IgD-negative memory B cell (primary cell): ENCODE data around the gene SPCS2. TPM values are rescaled to one million over a fixed set of nuclear protein-coding genes. Genes with fewer than 3 reads are reported as not detected.
A peak's percentile ranks its signal among the peaks of the same experiment; 100 is the strongest.
"Not testable (repeated sequence)": the region's sequence is repeated elsewhere in the genome, so short reads cannot be mapped to it uniquely, and the experiment has no call there.

ENCODE experiments used
- H3K27ac Mint-ChIP-seq, 3 donors: one replicate each; pipeline ENCODE4 v1.8.0; 2020 to 2022; ENCODE audit warnings: mild to moderate bottlenecking in 3 of 3, mixed read lengths in 3 of 3, moderate library complexity in 1 of 3
- H3K27me3 Mint-ChIP-seq: one replicate; pipeline ENCODE4 v1.8.0; 2021; ENCODE audit warnings: mixed read lengths
- H3K36me3 Mint-ChIP-seq: one replicate; pipeline ENCODE4 v1.8.0; 2020; ENCODE audit warnings: mild to moderate bottlenecking, mixed read lengths
- H3K4me1 Mint-ChIP-seq, 3 donors: one replicate each; pipeline ENCODE4 v1.8.0; 2020 to 2022; ENCODE audit warnings: mixed read lengths in 3 of 3, mild to moderate bottlenecking in 1 of 3
- H3K4me3 Mint-ChIP-seq, 4 donors: one replicate each; pipeline ENCODE4 v1.8.0; 2020 to 2022; ENCODE audit warnings: mild to moderate bottlenecking in 4 of 4, mixed read lengths in 4 of 4, moderate library complexity in 3 of 4
- H3K9me3 Mint-ChIP-seq, 3 donors: one replicate each; pipeline ENCODE4 v1.8.0; 2020 to 2021; ENCODE audit warnings: mixed read lengths in 3 of 3, mild to moderate bottlenecking in 1 of 3
- polyA plus RNA-seq: library from polyadenylated mRNA; unstranded; fragments of 300-500 nt; fragmentation: Illumina TruSeq; gene quantifications from one replicate; pipeline ENCODE4 v1.2.3, GENCODE V29; 2021

The SPCS2 gene
- polyA plus RNA-seq, 1 donor from 2014 or later: 322 TPM

DNA sequence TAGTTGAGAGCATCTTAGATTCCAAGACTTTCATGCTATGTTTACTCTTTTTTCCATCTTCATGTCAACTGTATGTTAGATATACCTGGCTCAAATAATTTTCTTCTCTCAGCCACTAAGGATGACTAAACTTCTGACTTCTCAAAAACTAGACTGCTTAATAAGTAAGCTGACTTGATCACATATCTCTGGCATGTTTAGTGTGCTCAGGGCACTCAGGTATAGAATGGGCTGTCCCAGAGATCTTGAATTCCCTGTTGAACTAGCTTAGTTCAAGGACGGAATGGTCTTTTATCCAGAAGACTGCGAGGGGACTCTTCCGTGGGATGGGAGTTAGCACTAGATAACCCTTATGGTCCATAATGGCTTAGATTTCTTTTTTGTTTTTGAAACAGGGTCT is 52.6 kb downstream of the SPCS2 start:
- peaks cover 5 to 25% (median 18%) of the 10 kb centered on the region in 3 donors for H3K4me1 Mint-ChIP-seq
- H3K4me3 Mint-ChIP-seq: no peak overlapping the region
- H3K27me3 Mint-ChIP-seq: no peaks in the 10 kb centered on the region
- H3K36me3 Mint-ChIP-seq: peaks cover 8% of the 10 kb centered on the region
- H3K27ac Mint-ChIP-seq: peak overlapping the region in 1 of 3 donors; percentile 69
- H3K9me3 Mint-ChIP-seq: no peaks in the 10 kb centered on the region

DNA sequence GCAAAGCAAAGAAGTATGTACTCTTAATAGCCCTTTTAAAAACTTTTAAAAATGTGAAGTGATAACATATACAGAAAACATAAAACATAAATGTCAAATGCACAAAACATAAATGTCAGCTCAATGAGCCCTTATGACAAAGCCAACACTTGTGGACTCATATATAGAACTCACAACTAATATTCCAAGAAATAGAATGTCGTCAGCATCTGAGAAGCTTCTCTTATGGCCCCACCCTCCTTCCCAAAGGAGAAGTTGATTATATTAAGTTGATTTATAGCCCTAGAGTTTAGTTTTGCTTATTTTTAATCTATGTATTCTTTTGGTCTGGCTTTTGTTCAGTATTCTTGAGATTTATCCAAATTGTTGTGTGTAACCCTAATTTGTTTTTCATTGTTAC is 53.5 kb downstream of the SPCS2 start:
- Mint-ChIP-seq H3K27ac (no peak overlapping the region), H3K9me3 (no peaks in the 10 kb centered on the region), H3K36me3 (peaks cover 8% of the 10 kb centered on the region), H3K27me3 (no peaks in the 10 kb centered on the region), H3K4me3 (no peak overlapping the region), H3K4me1 (peaks cover 5 to 25% (median 18%) of the 10 kb centered on the region in 3 donors)

DNA sequence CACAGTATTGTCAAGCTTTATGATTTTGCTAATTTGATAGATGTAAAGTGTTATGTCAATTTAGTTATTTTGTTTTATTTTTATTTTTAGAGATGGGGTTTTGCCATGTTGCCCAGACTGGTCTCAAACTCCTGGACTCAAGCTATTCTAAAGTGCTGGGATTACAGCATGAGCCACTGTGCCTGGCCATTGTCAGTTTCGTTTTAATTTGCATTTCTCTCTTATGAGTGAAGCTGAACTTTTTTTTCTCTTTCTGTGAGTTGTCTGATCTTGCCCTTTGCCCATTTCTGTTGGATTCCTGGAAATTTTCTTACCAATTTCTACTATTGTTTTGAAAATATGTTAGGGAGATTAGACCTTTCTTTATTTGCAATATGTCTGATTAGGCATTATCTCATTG is 55.1 kb downstream of the SPCS2 start:
- Mint-ChIP-seq H3K9me3 (no peaks in the 10 kb centered on the region), H3K27me3 (no peaks in the 10 kb centered on the region)

DNA sequence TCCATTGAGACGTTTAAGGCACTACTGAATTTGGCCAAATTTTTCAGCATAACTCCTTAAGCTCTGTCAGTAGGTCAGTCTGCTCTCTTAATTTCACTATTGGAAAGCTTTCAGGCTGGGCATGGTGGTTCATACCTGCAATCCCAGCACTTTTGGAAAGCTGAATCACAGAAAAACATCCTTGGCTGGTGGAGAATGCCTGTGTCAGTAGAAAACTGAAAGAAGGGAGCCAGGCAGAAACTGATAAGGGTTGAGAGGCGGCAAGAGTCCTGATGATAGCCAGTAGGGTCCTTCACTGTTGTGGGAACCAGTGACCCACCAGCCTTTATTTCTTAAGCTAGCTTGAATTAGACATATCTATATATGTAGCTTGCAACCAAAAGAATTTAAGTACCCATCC is 62.3 kb downstream of the SPCS2 start:
- Mint-ChIP-seq H3K36me3 (peaks cover 13% of the 10 kb centered on the region), H3K27me3 (no peaks in the 10 kb centered on the region), H3K9me3 (no peaks in the 10 kb centered on the region), H3K4me3 (no peak overlapping the region), H3K4me1 (peaks cover 0 to 3% (median 0%) of the 10 kb centered on the region in 3 donors), H3K27ac (no peak overlapping the region)

More for the DNA sequence above, 55.1 kb downstream of the SPCS2 start:
- Mint-ChIP-seq H3K4me3 (no peak overlapping the region), H3K27ac (no peak overlapping the region), H3K36me3 (peaks cover 10% of the 10 kb centered on the region), H3K4me1 (peaks cover 7 to 25% (median 16%) of the 10 kb centered on the region in 3 donors)

DNA sequence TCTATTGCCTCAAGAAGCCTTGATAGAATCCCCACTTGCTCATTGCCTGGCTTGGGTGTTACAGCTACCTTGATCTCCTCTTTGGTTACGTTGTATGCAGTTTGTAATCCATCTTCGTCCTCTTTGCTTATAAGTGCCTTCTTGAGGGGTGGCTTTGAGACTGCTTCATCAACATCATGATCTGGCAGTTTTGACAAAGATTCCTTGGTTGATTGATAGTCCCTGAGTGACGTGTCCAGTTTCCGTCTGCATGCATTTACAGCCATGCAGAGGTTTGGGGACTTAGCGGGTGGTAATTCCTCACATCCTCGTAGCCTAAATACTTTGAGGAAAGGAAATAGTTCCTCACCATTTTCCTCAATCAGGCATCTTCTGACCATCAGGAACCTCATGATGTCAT is 62.8 kb downstream of the SPCS2 start:
- no peaks in the 10 kb centered on the region for H3K9me3 Mint-ChIP-seq
- H3K4me3 Mint-ChIP-seq: no peak overlapping the region
- H3K36me3 Mint-ChIP-seq: peaks cover 13% of the 10 kb centered on the region
- H3K4me1 Mint-ChIP-seq: peaks cover 0 to 3% (median 0%) of the 10 kb centered on the region in 3 donors
- H3K27ac Mint-ChIP-seq: no peak overlapping the region
- no peaks in the 10 kb centered on the region for H3K27me3 Mint-ChIP-seq

DNA sequence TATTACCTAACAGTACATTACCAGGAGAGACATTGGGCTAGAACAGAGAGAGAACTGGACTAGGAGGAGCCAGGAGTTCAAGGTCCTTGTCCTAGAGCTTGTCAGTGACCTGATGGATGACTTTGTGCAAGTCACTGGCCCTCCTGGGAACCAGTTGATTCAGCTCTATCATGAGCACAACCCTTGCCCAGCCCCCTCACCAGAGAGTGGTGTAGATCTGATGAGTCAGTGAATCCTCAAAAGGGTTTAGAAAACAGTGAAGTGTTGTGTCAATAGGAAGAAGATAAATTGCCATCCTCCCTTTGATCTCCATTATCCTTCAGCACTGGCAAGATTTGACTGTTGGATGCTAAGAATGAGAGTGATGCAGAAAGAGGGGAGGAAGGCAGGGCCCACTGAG is 64.0 kb downstream of the SPCS2 start:
- Mint-ChIP-seq H3K4me3 (no peak overlapping the region), H3K27me3 (no peaks in the 10 kb centered on the region), H3K27ac (no peak overlapping the region), H3K9me3 (no peaks in the 10 kb centered on the region), H3K36me3 (peaks cover 13% of the 10 kb centered on the region), H3K4me1 (peaks cover 0 to 3% (median 0%) of the 10 kb centered on the region in 3 donors)

DNA sequence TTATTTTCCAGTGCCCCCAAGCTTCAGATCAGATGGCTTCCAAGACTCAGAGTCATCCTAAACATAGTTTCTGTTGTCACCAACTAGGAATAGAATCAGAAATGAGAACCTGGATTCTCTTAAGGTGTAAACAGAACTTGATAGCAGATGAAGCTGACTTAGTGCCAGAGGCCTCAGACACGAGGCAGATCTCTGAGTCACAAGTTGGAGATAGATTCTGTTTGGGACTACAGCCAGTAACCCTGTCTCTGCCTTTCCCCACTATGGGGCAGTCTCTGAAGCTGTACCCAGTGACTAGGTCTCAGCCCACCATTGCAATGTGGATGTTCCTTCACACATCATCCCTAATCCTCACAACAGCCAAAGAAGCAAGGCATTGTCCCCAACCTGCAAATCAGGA is 65.1 kb downstream of the SPCS2 start:
- H3K4me1 Mint-ChIP-seq: peaks cover 0 to under 1% (median 0%) of the 10 kb centered on the region in 3 donors
- peaks cover 0 to 4% (median 4%) of the 10 kb centered on the region in 3 donors for H3K9me3 Mint-ChIP-seq
- peaks cover 12% of the 10 kb centered on the region for H3K36me3 Mint-ChIP-seq
- no peak overlapping the region for H3K4me3 Mint-ChIP-seq
- no peak overlapping the region for H3K27ac Mint-ChIP-seq
- no peaks in the 10 kb centered on the region for H3K27me3 Mint-ChIP-seq

DNA sequence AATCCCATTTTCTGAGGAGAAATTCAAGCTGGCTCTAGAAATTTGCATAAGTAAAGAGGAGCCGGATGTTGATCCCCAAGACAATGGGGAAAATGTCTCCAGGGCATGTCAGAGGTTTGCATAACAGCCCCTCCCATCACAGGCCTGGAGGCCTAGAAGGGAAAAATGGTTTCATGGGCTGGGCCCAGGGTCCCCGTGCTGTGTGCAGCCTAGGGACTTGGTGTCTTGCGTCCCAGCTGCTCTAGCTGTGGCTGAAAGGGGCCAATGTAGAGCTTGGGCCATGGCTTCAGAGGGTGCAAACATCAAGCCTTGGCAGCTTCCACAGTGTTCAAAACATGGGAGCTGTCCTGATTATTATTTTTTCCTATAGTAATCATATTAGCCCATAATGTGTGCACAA is 70.1 kb downstream of the SPCS2 start:
- H3K27ac Mint-ChIP-seq, H3K27me3 Mint-ChIP-seq, H3K36me3 Mint-ChIP-seq, H3K4me1 Mint-ChIP-seq, H3K9me3 Mint-ChIP-seq, H3K4me3 Mint-ChIP-seq: not testable (repeated sequence)

DNA sequence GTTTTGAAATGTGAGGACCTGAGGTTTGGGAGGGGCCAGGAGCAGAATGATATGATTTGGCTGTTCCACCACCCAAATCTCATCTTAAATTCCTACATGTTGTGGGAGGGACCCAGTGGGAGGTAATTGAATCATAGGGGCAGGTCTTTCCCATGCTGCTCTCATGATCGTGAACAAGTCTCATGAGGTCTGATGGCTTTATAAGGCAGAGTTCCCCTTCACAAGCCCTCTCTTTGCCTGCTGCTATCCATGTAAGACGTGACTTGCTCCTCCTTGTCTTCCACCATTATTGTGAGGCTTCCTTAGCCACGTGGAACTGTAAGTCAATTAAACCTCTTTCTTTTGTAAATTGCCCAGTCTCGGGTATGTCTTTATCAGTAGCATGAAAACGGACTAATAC is 71.3 kb downstream of the SPCS2 start:
- H3K4me3 Mint-ChIP-seq, H3K9me3 Mint-ChIP-seq, H3K27me3 Mint-ChIP-seq, H3K27ac Mint-ChIP-seq, H3K36me3 Mint-ChIP-seq, H3K4me1 Mint-ChIP-seq: not testable (repeated sequence)

DNA sequence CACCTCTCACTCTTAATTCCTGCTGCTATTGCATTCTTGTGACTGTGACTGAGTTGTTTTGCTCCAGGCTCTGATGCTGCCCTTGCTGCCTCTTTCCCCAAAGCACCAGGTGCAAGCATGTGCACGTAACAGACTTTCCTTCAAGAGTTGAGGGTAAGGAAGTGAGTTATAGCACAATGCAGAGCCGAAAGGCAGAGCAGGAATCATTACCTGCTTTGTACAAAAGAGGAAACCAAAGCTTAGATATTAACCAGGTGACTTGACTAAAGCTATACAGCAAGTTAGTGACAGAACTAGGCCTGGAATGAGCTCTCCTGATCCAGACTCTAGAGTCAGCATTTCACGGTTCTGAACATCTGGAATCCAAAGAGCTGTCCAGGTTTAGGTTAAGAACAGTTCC is 73.2 kb downstream of the SPCS2 start:
- Mint-ChIP-seq H3K27me3 (no peaks in the 10 kb centered on the region), H3K4me1 (no peaks in the 10 kb centered on the region), H3K36me3 (peaks cover 6% of the 10 kb centered on the region), H3K9me3 (peaks cover 0 to 4% (median 4%) of the 10 kb centered on the region in 3 donors), H3K4me3 (no peak overlapping the region), H3K27ac (no peak overlapping the region)

DNA sequence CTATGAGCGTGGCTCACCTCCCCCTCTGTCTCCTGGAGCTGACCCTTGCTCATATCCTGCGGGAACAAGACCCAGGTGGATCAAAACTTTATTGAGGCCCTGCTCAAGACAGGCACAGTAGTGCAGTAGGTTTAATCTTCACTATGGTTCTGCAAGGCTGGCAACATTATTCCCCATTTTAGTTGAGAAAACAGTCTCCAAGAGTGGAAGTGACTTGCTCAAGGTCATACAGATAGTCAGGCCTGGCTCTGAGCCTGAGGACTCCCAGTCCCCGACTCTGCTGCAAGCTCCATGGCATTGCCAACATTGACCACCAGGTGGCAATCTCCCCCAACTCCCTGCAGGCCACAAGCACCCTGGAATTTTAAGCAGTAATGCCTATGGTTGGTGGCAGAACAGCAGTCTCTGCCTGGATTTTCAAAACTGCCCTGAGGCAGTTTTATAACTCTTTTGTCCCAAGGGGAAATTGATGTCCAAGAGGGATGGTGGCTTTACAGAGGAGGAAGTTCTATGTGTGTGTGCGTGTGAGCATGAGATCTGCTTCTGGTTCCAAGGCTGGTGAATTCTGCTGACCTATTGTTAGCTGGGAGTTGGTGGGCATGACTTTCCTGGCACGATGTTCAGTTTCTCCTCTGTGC is 73.8 kb downstream of the SPCS2 start:
- Mint-ChIP-seq H3K27me3 (no peaks in the 10 kb centered on the region), H3K4me1 (no peaks in the 10 kb centered on the region), H3K4me3 (no peak overlapping the region), H3K9me3 (peaks cover 0 to 4% (median 4%) of the 10 kb centered on the region in 3 donors), H3K36me3 (peaks cover 6% of the 10 kb centered on the region), H3K27ac (no peak overlapping the region)

DNA sequence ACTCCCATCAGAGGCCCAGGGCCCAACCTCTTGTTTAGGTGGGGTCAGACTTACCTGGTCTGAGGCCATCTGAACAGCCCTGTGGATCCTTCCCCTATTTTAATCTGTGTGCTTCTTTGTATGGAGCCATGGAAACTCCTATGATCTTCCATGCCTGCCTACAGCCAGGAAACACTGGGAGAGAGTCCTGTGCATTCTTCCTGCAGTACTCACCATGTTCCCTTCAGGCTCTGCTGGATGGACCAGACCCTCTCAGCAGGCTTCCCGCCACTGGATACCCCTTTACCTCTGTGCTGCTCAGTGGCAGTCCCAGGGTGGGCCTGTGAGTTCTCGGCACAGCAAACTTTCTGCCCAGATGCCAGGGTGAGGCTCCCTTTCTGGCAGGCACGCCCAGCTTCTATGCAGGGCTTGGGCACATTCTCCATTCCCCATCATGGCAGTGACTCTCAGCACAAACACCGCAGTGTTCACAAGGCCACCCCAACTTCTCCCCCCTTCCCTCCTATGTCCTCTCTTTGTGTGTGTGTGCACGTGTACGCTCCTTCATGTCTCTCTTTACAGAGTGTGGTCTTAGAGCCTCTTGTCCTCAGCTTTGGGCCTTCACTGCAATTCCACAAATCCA is 74.5 kb downstream of the SPCS2 start:
- Mint-ChIP-seq H3K36me3 (peaks cover 5% of the 10 kb centered on the region), H3K4me1 (no peaks in the 10 kb centered on the region), H3K27ac (no peak overlapping the region), H3K4me3 (no peak overlapping the region), H3K27me3 (no peaks in the 10 kb centered on the region), H3K9me3 (peaks cover 0 to 4% (median 3%) of the 10 kb centered on the region in 3 donors)

DNA sequence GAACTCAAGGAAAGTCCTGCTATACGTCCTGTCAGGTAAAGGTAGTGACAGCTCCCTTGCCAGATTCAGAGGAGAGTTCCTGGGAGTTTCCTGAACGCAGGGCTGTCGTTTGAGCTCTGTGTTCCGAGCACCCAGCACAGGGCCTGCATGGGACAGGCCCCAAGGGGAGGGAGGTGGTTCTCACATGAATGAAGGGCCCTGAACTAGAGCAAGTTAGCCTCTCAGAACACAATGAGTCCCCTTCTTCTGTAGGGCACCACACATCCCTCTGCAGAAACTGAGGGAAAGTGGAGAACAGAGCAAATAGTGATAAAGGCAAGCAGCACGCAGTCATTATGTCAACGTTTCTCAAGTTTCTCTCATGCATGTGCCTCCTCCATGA is 75.0 kb downstream of the SPCS2 start:
- no peak overlapping the region for H3K4me3 Mint-ChIP-seq
- H3K9me3 Mint-ChIP-seq: no peaks in the 10 kb centered on the region
- peaks cover 2% of the 10 kb centered on the region for H3K36me3 Mint-ChIP-seq
- H3K27ac Mint-ChIP-seq: no peak overlapping the region
- no peaks in the 10 kb centered on the region for H3K4me1 Mint-ChIP-seq
- H3K27me3 Mint-ChIP-seq: no peaks in the 10 kb centered on the region

DNA sequence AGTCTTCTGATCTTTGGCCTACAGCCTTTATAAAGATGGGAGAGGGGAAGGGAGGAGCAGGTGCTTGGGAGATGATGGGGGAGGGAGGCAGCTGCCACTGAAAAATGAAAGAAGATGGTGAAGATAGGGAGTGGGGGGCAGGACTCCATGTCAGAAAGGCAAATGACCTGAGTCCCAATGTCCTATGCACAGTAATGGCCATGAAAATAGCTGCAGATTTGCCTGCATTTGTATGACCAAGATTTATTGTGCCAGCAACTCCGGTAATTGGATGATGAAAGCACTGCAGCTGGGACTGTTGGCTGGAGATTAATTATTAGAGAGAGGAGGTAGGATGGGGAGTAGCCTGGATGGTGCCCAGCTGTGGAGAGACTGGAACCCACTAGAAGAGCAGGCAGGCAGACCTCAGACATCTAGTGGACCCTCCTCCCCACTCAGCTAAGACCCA is 75.7 kb downstream of the SPCS2 start:
- Mint-ChIP-seq H3K36me3 (peaks cover 3% of the 10 kb centered on the region), H3K9me3 (no peaks in the 10 kb centered on the region), H3K4me3 (no peak overlapping the region), H3K27ac (no peak overlapping the region), H3K27me3 (no peaks in the 10 kb centered on the region), H3K4me1 (no peaks in the 10 kb centered on the region)

DNA sequence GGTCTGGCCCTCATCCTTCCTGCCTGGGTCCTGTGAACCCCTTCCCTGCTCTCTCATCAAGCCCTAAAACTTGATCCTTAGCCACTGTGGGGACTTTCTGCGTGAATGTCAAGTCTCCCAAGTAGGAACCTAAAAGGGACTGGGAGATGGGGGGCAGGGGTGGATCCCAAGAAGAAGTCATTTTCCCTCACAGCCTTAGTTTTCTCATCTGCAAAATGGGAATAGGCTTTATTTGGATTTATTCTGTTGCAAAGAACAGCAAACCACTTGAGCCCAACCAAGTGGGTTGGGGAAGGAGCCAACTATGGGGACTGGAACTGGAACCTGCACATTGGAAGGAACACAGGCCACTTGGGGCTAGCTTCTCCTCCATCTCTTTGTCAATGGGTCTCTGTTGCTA is 76.5 kb downstream of the SPCS2 start:
- H3K36me3 Mint-ChIP-seq: peaks cover 2% of the 10 kb centered on the region
- no peak overlapping the region for H3K27ac Mint-ChIP-seq
- no peaks in the 10 kb centered on the region for H3K4me1 Mint-ChIP-seq
- H3K9me3 Mint-ChIP-seq: no peaks in the 10 kb centered on the region
- no peak overlapping the region for H3K4me3 Mint-ChIP-seq
- H3K27me3 Mint-ChIP-seq: no peaks in the 10 kb centered on the region

DNA sequence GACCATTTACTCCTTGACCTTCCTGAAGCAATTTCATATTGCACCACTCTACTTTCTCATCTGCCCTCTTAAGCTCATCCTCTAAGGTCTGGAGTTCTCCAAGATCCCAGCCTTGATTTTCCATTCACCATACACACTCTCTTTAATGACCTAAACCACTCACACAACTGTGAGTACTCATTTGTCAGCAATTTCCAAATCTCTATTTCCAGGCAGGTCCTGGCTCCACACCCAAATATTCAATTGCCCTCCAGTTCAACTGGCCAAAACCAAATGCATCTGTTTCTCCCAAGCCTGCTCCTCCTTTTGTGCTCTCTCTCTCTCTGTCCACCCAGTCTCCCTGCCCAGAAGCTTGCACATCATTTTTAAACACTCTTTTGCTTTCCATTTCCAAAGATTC is 79.3 kb downstream of the SPCS2 start:
- Mint-ChIP-seq H3K36me3 (peaks cover 2% of the 10 kb centered on the region), H3K27me3 (no peaks in the 10 kb centered on the region)

More for the DNA sequence above, 79.3 kb downstream of the SPCS2 start:
- no peak overlapping the region for H3K27ac Mint-ChIP-seq
- no peaks in the 10 kb centered on the region for H3K9me3 Mint-ChIP-seq
- no peak overlapping the region for H3K4me3 Mint-ChIP-seq
- H3K4me1 Mint-ChIP-seq: no peaks in the 10 kb centered on the region
